HG02943 (cell line): ENCODE results near the gene ACTR3C.
"Not testable (repeated sequence)": the region's sequence is repeated elsewhere in the genome, so short reads cannot be mapped to it uniquely, and the experiment has no call there.

Experiments used
- ATAC-seq: cut with Tn5 transposase; IDR thresholded peaks from one replicate; pipeline ENCODE4 v1.9.1; 2021; ENCODE audit warnings: mild to moderate bottlenecking, low read depth, moderate library complexity; ENCODE audit not compliant: unreplicated experiment

Gene ACTR3C

GRCh38 chr7:150287815-150288214 is 35.5 kb downstream of the ACTR3C start:
- not testable (repeated sequence) for ATAC-seq

GRCh38 chr7:150285849-150286754 is 37.2 kb downstream of the ACTR3C start:
- not testable (repeated sequence) for ATAC-seq

GRCh38 chr7:150283608-150284007 is 39.7 kb downstream of the ACTR3C start:
- ATAC-seq, result not testable (repeated sequence)

- not testable (repeated sequence) for ATAC-seq
These were observed 40.2 kb downstream of the ACTR3C start for GRCh38 chr7:150283111-150283510.

GRCh38 chr7:150281681-150282403 is 41.5 kb downstream of the ACTR3C start:
- not testable (repeated sequence) for ATAC-seq

GRCh38 chr7:150278383-150278782 is 45.0 kb downstream of the ACTR3C start:
- ATAC-seq, result not testable (repeated sequence)

GRCh38 chr7:150276132-150276695 is 47.1 kb downstream of the ACTR3C start:
- ATAC-seq, result not testable (repeated sequence)

GRCh38 chr7:150271898-150272297 is 51.4 kb downstream of the ACTR3C start:
- ATAC-seq, result not testable (repeated sequence)

GRCh38 chr7:150270101-150270824 is 53.1 kb downstream of the ACTR3C start:
- not testable (repeated sequence) for ATAC-seq

- not testable (repeated sequence) for ATAC-seq
These were observed 54.5 kb downstream of the ACTR3C start for GRCh38 chr7:150268798-150269197.

- ATAC-seq, result not testable (repeated sequence)
These were observed 55.1 kb downstream of the ACTR3C start for GRCh38 chr7:150268287-150268686.

- ATAC-seq, result not testable (repeated sequence)
These were observed 56.2 kb downstream of the ACTR3C start for GRCh38 chr7:150266953-150267665.

- ATAC-seq, result not testable (repeated sequence)
These were observed 60.7 kb downstream of the ACTR3C start for GRCh38 chr7:150262656-150263055.

- not testable (repeated sequence) for ATAC-seq
These were observed 75.6 kb downstream of the ACTR3C start for GRCh38 chr7:150247745-150248144.

GRCh38 chr7:150245208-150245607 is 78.1 kb downstream of the ACTR3C start:
- not testable (repeated sequence) for ATAC-seq

- ATAC-seq, result not testable (repeated sequence)
These were observed 80.4 kb downstream of the ACTR3C start for GRCh38 chr7:150242935-150243334.

- ATAC-seq, result not testable (repeated sequence)
These were observed 97.9 kb downstream of the ACTR3C start for GRCh38 chr7:150225444-150225843.

GRCh38 chr7:150222083-150222972 is 101.0 kb downstream of the ACTR3C start:
- ATAC-seq, result not testable (repeated sequence)
